Measurements from ENCODE around the gene ORM1. TPM values are rescaled to one million over a fixed set of nuclear protein-coding genes. Genes with fewer than 3 reads are reported as not detected.

The ORM1 gene
- total and polyA plus RNA-seq, 4 donors = 22.4 to 1,249 (median 184) TPM

DNA sequence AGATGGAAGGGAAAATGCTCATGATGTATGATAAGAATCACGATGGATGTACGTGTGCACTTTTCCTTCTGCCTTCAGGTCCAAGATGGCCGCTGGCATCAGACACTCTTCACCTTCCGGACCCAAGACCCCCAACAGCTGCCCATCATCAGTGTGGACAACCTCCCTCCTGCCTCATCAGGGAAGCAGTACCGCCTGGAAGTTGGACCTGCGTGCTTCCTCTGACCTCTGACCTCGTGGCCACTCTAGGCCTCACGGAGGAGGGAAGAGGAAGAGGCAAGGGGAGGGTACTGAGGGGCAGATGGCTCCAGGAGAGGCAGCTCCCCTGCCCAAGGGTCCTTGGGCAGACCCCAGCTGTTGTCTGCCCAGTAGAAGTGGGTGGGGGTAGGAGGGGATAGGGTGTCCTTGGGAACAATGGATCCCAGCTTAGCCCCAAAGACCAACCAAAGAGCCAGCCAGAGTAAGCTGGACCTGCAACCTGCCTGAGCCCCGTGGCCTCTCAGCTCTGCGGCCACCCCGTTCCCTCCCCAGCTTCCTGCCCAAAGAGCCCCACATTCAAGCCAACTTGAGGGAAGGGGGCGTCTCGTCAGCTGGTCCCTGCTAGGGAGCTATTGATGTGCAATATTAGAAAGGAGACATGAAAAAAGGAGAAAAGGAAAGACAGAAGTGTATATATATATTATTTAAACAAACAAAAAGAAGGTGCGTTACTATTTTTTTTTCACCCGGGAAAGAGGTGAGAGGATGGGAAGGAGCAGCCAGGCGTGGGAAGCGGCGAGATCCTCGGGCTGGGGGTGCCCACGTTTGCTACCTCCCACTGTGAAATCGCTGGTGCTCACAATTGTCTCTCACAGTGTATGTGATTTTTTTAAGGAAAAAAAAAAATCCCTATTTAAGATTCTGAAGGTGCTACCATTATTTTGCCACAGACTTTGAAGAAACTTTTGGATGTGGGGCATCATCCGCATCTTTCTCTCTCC lies 12.1 kb upstream of the ORM1 start:
- H3K4me1 ChIP-seq (ENCODE audit: control insufficient read depth in 5 of 5, insufficient read depth in 5 of 5, low read length in 5 of 5) = no peaks in the 10 kb centered on the region
- WGBS, 2 donors = 89 to 91% methylated on average over 22 of the region's 22 CpGs
- no peaks in the 10 kb centered on the region for H3K27me3 ChIP-seq (ENCODE audit: control insufficient read depth in 3 of 3, insufficient read depth in 3 of 3, low read length in 2 of 3)
- H3K9me3 ChIP-seq (ENCODE audit: control insufficient read depth in 4 of 4, insufficient read depth in 3 of 4, low read length in 3 of 4) = no peaks in the 10 kb centered on the region
- H3K9ac ChIP-seq (ENCODE audit: insufficient read depth in 1 of 2, low read length in 2 of 2) = no peak overlapping the region
- TF ChIP-seq, protein P1, sequence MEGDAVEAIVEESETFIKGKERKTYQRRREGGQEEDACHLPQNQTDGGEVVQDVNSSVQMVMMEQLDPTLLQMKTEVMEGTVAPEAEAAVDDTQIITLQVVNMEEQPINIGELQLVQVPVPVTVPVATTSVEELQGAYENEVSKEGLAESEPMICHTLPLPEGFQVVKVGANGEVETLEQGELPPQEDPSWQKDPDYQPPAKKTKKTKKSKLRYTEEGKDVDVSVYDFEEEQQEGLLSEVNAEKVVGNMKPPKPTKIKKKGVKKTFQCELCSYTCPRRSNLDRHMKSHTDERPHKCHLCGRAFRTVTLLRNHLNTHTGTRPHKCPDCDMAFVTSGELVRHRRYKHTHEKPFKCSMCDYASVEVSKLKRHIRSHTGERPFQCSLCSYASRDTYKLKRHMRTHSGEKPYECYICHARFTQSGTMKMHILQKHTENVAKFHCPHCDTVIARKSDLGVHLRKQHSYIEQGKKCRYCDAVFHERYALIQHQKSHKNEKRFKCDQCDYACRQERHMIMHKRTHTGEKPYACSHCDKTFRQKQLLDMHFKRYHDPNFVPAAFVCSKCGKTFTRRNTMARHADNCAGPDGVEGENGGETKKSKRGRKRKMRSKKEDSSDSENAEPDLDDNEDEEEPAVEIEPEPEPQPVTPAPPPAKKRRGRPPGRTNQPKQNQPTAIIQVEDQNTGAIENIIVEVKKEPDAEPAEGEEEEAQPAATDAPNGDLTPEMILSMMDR (IDR thresholded peaks at IDR 0.05; ENCODE audit: control extremely low read depth, extremely low read depth) = no peak
- no peak for ATAC-seq (ENCODE audit: insufficient read depth, low FRiP score)
- H3K27ac ChIP-seq (ENCODE audit: low read depth in 1 of 2, low read length in 1 of 2) = no peak overlapping the region
- H3K4me3 ChIP-seq = no peak overlapping the region
- peaks cover 1 to 29% (median 12%) of the 10 kb centered on the region in 4 donors for H3K36me3 ChIP-seq (ENCODE audit: control insufficient read depth in 4 of 4, insufficient read depth in 4 of 4, low read length in 4 of 4)
- DNase-seq = no peak

DNA sequence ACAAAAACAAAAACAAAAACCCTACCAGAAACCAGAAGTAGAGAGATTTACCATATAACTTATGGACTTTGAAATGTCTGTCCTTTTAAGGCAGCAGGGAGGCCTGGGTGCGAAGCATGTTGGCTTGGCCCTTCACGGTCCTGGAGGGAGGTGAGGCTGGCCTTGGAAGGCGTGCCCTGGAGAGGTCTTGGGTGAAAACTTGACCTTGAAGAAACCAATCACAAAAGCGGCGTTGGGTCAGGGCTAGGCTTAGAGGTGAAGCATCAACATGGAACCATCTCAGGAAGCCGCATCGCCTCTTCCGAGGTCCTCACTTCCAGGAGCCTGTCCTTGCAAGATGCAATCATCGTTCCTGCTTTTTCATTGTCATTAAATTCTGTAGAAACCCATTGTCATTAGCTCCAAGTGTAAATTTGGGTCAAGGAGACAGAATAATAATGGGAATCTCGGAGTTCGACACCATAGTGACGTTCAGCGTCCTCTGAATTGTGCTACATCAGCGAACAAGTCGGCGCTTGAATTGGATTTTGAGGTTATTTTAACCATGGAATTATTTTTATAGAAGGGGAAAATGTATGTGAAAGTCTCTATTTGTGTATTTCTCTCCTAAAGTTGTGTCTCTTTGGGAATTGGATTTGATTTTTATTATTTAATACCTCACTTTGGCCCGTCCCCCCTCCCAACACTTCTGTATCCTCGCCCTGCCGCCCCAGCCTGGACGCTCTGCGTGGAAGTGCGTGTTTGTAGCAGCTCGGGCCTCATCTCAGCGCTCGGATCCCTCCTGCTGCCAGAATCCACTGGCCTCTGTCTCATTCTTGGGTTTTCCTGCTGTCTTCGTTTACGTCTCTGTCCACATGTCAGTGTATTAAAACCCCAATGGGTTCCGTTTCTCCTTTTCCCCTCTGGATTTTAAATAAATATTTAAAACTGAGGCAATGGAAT lies 11.1 kb upstream of the ORM1 start:
- no peaks in the 10 kb centered on the region for H3K9me3 ChIP-seq (ENCODE audit: control insufficient read depth in 4 of 4, insufficient read depth in 3 of 4, low read length in 3 of 4)
- no peak overlapping the region for H3K9ac ChIP-seq (ENCODE audit: insufficient read depth in 1 of 2, low read length in 2 of 2)
- no peak overlapping the region for H3K27ac ChIP-seq (ENCODE audit: low read depth in 1 of 2, low read length in 1 of 2)
- peaks cover 1 to 29% (median 12%) of the 10 kb centered on the region in 4 donors for H3K36me3 ChIP-seq (ENCODE audit: control insufficient read depth in 4 of 4, insufficient read depth in 4 of 4, low read length in 4 of 4)
- WGBS, 2 donors = 91 to 92% methylated on average over 28 of the region's 28 CpGs
- no peaks in the 10 kb centered on the region for H3K4me1 ChIP-seq (ENCODE audit: control insufficient read depth in 5 of 5, insufficient read depth in 5 of 5, low read length in 5 of 5)
- no peak overlapping the region for H3K4me3 ChIP-seq
- TF ChIP-seq, protein P1 (IDR thresholded peaks at IDR 0.05; ENCODE audit: control extremely low read depth, extremely low read depth) = no peak
- no peak for DNase-seq
- no peaks in the 10 kb centered on the region for H3K27me3 ChIP-seq (ENCODE audit: control insufficient read depth in 3 of 3, insufficient read depth in 3 of 3, low read length in 2 of 3)
- no peak for ATAC-seq (ENCODE audit: insufficient read depth, low FRiP score)

DNA sequence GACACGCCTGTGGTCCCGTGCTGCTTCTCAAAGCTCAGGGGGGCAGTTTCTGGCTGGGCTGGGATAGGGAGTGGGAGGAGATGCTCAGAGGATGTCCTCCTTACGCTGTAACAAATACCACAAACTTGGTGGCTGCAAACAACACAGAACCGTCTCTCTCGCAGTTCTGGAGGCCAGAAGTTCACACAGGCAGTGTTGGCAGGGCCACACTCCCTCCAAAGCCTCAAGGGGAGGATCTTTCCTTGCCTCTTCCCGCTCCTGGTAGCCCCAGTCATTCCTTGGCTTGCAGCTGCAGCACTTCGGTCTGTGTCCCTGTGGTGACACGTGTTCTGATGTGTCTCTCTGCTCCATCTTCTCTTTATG lies 10.4 kb upstream of the ORM1 start:
- no peak for DNase-seq
- Histone ChIP-seq H3K4me3 (no peak overlapping the region), H3K27ac (ENCODE audit: low read depth in 1 of 2, low read length in 1 of 2) (no peak overlapping the region), H3K4me1 (ENCODE audit: control insufficient read depth in 5 of 5, insufficient read depth in 5 of 5, low read length in 5 of 5) (no peaks in the 10 kb centered on the region), H3K36me3 (ENCODE audit: control insufficient read depth in 4 of 4, insufficient read depth in 4 of 4, low read length in 4 of 4) (peaks cover 1 to 26% (median 11%) of the 10 kb centered on the region in 4 donors), H3K9me3 (ENCODE audit: control insufficient read depth in 4 of 4, insufficient read depth in 3 of 4, low read length in 3 of 4) (no peaks in the 10 kb centered on the region), H3K9ac (ENCODE audit: insufficient read depth in 1 of 2, low read length in 2 of 2) (no peak overlapping the region), H3K27me3 (ENCODE audit: control insufficient read depth in 3 of 3, insufficient read depth in 3 of 3, low read length in 2 of 3) (no peaks in the 10 kb centered on the region)
- TF ChIP-seq, protein P1 (IDR thresholded peaks at IDR 0.05; ENCODE audit: control extremely low read depth, extremely low read depth) = no peak
- WGBS, 2 donors = 79 to 81% methylated on average over 8 of the region's 8 CpGs
- no peak for ATAC-seq (ENCODE audit: insufficient read depth, low FRiP score)
